ENCODE results near the gene CCDC57. TPM values are rescaled to one million over a fixed set of nuclear protein-coding genes. Genes with fewer than 3 reads are reported as not detected.

The CCDC57 gene
- total RNA-seq, 2 donors from 2014 or later, result 29.6 to 53.4 TPM

- DNase-seq, result no peak
- intact Hi-C loops (cut with DNase I, micrococcal nuclease), result no loop called here
- ATAC-seq, result no peak
These were observed 142.0 kb downstream of the CCDC57 start for GRCh38 chr17:82070611-82071010.

- intact Hi-C loops (cut with DNase I, micrococcal nuclease), result no loop called here
- peak; percentile 69 for ATAC-seq
- peak in 1 of 2 donors; percentile 67 for DNase-seq
These were observed 146.9 kb downstream of the CCDC57 start, which contains the start of gene DUS1L for GRCh38 chr17:82065638-82066303. Gene DUS1L (minus strand): TSS chr17:82065804. CDS start chr17:82065059, 745 bp downstream.

GRCh38 chr17:82065193-82065637 is 147.4 kb downstream of the CCDC57 start:
- ATAC-seq, result peak; percentile 33
- intact Hi-C loops (cut with DNase I, micrococcal nuclease), result no loop called here
- peak in 1 of 2 donors; percentile 32 for DNase-seq

- intact Hi-C loops (cut with DNase I, micrococcal nuclease), result no loop called here
- ATAC-seq (peak; percentile 83), DNase-seq (peak; percentile 52 to 68)
These were observed 148.0 kb downstream of the CCDC57 start for GRCh38 chr17:82064433-82065192.

- intact Hi-C loops (cut with DNase I, micrococcal nuclease), result no loop called here
- DNase-seq (no peak), ATAC-seq (no peak)
These were observed 148.9 kb downstream of the CCDC57 start for GRCh38 chr17:82063424-82064415.

- intact Hi-C loops (cut with DNase I, micrococcal nuclease), result no loop called here
- ATAC-seq (no peak), DNase-seq (no peak)
These were observed 149.7 kb downstream of the CCDC57 start for GRCh38 chr17:82062984-82063368.

GRCh38 chr17:82062076-82062983 is 150.3 kb downstream of the CCDC57 start:
- intact Hi-C loops (cut with DNase I, micrococcal nuclease), result no loop called here
- ATAC-seq (no peak), DNase-seq (no peak)

GRCh38 chr17:82061047-82061925 is 151.4 kb downstream of the CCDC57 start:
- ATAC-seq, result no peak
- intact Hi-C loops (cut with DNase I, micrococcal nuclease), result no loop called here

GRCh38 chr17:82060614-82061013 is 152.0 kb downstream of the CCDC57 start:
- no peak for DNase-seq
- ATAC-seq, result no peak
- intact Hi-C loops (cut with DNase I, micrococcal nuclease), result no loop called here

More at GRCh38 chr17:82061047-82061925, 151.4 kb downstream of the CCDC57 start:
- no peak for DNase-seq

GRCh38 chr17:82060001-82060380 is 152.7 kb downstream of the CCDC57 start:
- intact Hi-C loops (cut with DNase I, micrococcal nuclease), result no loop called here

GRCh38 chr17:82059272-82060000 is 153.2 kb downstream of the CCDC57 start:
- intact Hi-C loops (cut with DNase I, micrococcal nuclease), result no loop called here
- no peak for DNase-seq
- ATAC-seq, result no peak

More at GRCh38 chr17:82060001-82060380, 152.7 kb downstream of the CCDC57 start:
- no peak for DNase-seq
- ATAC-seq, result no peak

- DNase-seq (no peak), ATAC-seq (no peak)
- intact Hi-C loops (cut with DNase I, micrococcal nuclease), result no loop called here
These were observed 153.8 kb downstream of the CCDC57 start for GRCh38 chr17:82058855-82059249.

- ATAC-seq, result no peak
- intact Hi-C loops (cut with DNase I, micrococcal nuclease), result no loop called here
These were observed 154.3 kb downstream of the CCDC57 start for GRCh38 chr17:82058230-82058854.

GRCh38 chr17:82056729-82057621 is 155.7 kb downstream of the CCDC57 start:
- intact Hi-C loops (cut with DNase I, micrococcal nuclease), result no loop called here
- peak; percentile 5 for ATAC-seq
- no peak for DNase-seq

More at GRCh38 chr17:82058230-82058854, 154.3 kb downstream of the CCDC57 start:
- no peak for DNase-seq

Data from left colon (tissue), 2 donors.